Spleen (tissue), 11 donors: ENCODE data around the gene IFI16. TPM values are rescaled to one million over a fixed set of nuclear protein-coding genes. Genes with fewer than 3 reads are reported as not detected.
"Not testable (repeated sequence)": the region's sequence is repeated elsewhere in the genome, so short reads cannot be mapped to it uniquely, and the experiment has no call there.

Experiments
- DNase-seq: peaks from one replicate; pipeline ENCODE4 v3.0.0-alpha.2; 2020
- H3K27ac ChIP-seq, 8 donors: fragments of 200-600 bp; sonication (generic) in 7 of 8; 1 replicate in 4 of 8; 2 replicates in 4 of 8; pipeline versions ENCODE4 v1.5.0 to v1.8.0; 2016 to 2021; ENCODE audit warnings: inconsistent platforms in 4 of 8, mild to moderate bottlenecking in 4 of 8, moderate library complexity in 1 of 8
- H3K27me3 ChIP-seq, 7 donors: fragments of 200-600 bp; sonication (generic) in 6 of 7; replicated peaks in 1 of 7; 1 replicate in 4 of 7; 2 replicates in 3 of 7; pipeline versions ENCODE4 v1.5.0 to v1.8.0; 2016 to 2021; ENCODE audit warnings: inconsistent platforms in 3 of 7, mild to moderate bottlenecking in 1 of 7
- H3K36me3 ChIP-seq, 6 donors: fragments of 200-600 bp; sonication (generic) in 5 of 6; 1 replicate in 4 of 6; 2 replicates in 2 of 6; pipeline versions ENCODE4 v1.5.0 to v1.8.0; 2016 to 2021; ENCODE audit warnings: inconsistent platforms in 2 of 6
- H3K4me1 ChIP-seq, 6 donors: fragments of 200-600 bp; sonication (generic) in 5 of 6; 1 replicate in 3 of 6; 2 replicates in 3 of 6; pipeline versions ENCODE4 v1.5.0 to v1.8.0; 2016 to 2021; ENCODE audit warnings: inconsistent platforms in 3 of 6
- H3K4me3 ChIP-seq, 8 donors: fragments of 200-600 bp; sonication (generic) in 7 of 8; 1 replicate in 4 of 8; 2 replicates in 4 of 8; pipeline versions ENCODE4 v1.5.0 to v1.8.0; 2016 to 2021; ENCODE audit warnings: inconsistent platforms in 4 of 8, mild to moderate bottlenecking in 4 of 8, moderate library complexity in 2 of 8
- H3K9me3 ChIP-seq, 8 donors: fragments of 200-600 bp; sonication (generic) in 7 of 8; 1 replicate in 4 of 8; 2 replicates in 4 of 8; pipeline versions ENCODE4 v1.5.0 to v1.8.0; 2016 to 2021; ENCODE audit warnings: inconsistent platforms in 4 of 8
- CTCF ChIP-seq, 11 experiments: fragments of 200-600 bp in 7 of 11; fragments of 450-650 bp in 4 of 11; sonication (generic) in 4 of 11; IDR thresholded peaks in 8 of 11; conservative IDR thresholded peaks in 3 of 11; 1 replicate in 7 of 11; 2 replicates in 4 of 11; pipeline versions ENCODE4 v1.4.0 to v1.8.0; 2016 to 2021; ENCODE audit warnings: antibody characterized with exemption in 11 of 11, inconsistent platforms in 4 of 11, mild to moderate bottlenecking in 1 of 11
- POLR2A ChIP-seq, 3 donors: fragments of 450-650 bp; IDR thresholded peaks; one replicate each; pipeline ENCODE4 v1.5.1; 2017; ENCODE audit warnings: antibody characterized with exemption in 3 of 3, mild to moderate bottlenecking in 1 of 3
- POLR2AphosphoS5 ChIP-seq, 3 donors: sonication (generic); formaldehyde crosslinking; IDR thresholded peaks; one replicate each; pipeline ENCODE4 v1.5.1; 2017; ENCODE audit warnings: antibody characterized with exemption in 3 of 3
- WGBS, 5 donors: extraction: QIAGEN DNeasy Blood & Tissue Kit in 3 of 5; methylation state at CpG; one replicate each; pipeline versions ENCODE4 v1.1.5 to v1.1.7; 2013 to 2018; 5-methylcytosine and 5-hydroxymethylcytosine counted together
- intact Hi-C: fragments of 100-400 bp; cut with DNase I; formaldehyde crosslinking; loops from one replicate; pipeline ENCODE4 v1.15.0; 2023; ENCODE audit warnings: low total_unique reads
- polyA plus RNA-seq, 3 donors: library from polyadenylated mRNA; stranded (reverse); fragments of 200-250 nt; gene quantifications; one replicate each; pipeline ENCODE4 v1.2.1, GENCODE V29; 2013
- total RNA-seq, 7 donors: library from RNA; depleted of rRNA in 3 of 7; stranded (reverse); fragments of >200 nt in 3 of 7; fragmentation: NEBNext Ultra II Directional in 4 of 7; extraction: Animal tissue kit (Norgen Biotek cat#: 25700) in 4 of 7; gene quantifications; one replicate each; pipeline versions ENCODE4 v1.1.0 to v1.2.1, GENCODE V29; 2016 to 2021
- donor health status: healthy with polysubstance abuse.
- donor health status: DM: no; HTN: no; CAD: no; lungs with moderate emphysema.
- donor health status: DM: no; HTN: no; CAD: no.
- donor health status: Bipolar disorder and iron deficiency.
- donor health status: healthy.
- donor health status: DM: no; HTN: no; CAD: no.
- donor health status: DM: yes; HTN: yes; CAD: no.

The IFI16 gene
- total and polyA plus RNA-seq, 10 donors = 155 to 205 (median 176) TPM

- H3K4me3 ChIP-seq = no peak overlapping the region
- no peak for DNase-seq
- H3K4me1 ChIP-seq = no peaks in the 10 kb centered on the region
- no peak for TF ChIP-seq POLR2AphosphoS5 (IDR thresholded peaks at IDR 0.05)
- no peak for TF ChIP-seq CTCF (IDR thresholded peaks at IDR 0.05 in 8 of 11, conservative IDR thresholded peaks at IDR 0.05 in 3 of 11)
- TF ChIP-seq POLR2A (IDR thresholded peaks at IDR 0.05) = no peak
- H3K9me3 ChIP-seq = no peaks in the 10 kb centered on the region
- WGBS, 5 donors = 83 to 95% (median 91%) methylated on average over 3 of the region's 3 CpGs
- intact Hi-C loops = no loop called here
- H3K27me3 ChIP-seq = no peaks in the 10 kb centered on the region
- no peaks in the 10 kb centered on the region for H3K36me3 ChIP-seq
- H3K27ac ChIP-seq = no peak overlapping the region
These were observed 88.9 kb downstream of the IFI16 start for GRCh38 chr1:159098596-159098995.

GRCh38 chr1:159100589-159100988 lies 90.9 kb downstream of the IFI16 start:
- H3K36me3 ChIP-seq = no peaks in the 10 kb centered on the region
- intact Hi-C loops = no loop called here
- H3K27me3 ChIP-seq = no peaks in the 10 kb centered on the region
- DNase-seq = no peak
- no peaks in the 10 kb centered on the region for H3K4me1 ChIP-seq
- H3K4me3 ChIP-seq = no peak overlapping the region
- H3K9me3 ChIP-seq = no peaks in the 10 kb centered on the region
- TF ChIP-seq POLR2A (IDR thresholded peaks at IDR 0.05) (no peak), CTCF (IDR thresholded peaks at IDR 0.05 in 8 of 11, conservative IDR thresholded peaks at IDR 0.05 in 3 of 11) (no peak), POLR2AphosphoS5 (IDR thresholded peaks at IDR 0.05) (no peak)
- no peak overlapping the region for H3K27ac ChIP-seq
- WGBS, 5 donors = 71 to 100% (median 80%) methylated on average over 1 of the region's 1 CpG

GRCh38 chr1:159103021-159103420 lies 93.3 kb downstream of the IFI16 start:
- not testable (repeated sequence) for DNase-seq

More at GRCh38 chr1:159103021-159103420, 93.3 kb downstream of the IFI16 start:
- H3K4me3 ChIP-seq, H3K27me3 ChIP-seq, H3K4me1 ChIP-seq, intact Hi-C loops, H3K9me3 ChIP-seq, H3K36me3 ChIP-seq, H3K27ac ChIP-seq: not testable (repeated sequence)
- 68 to 87% (median 72%) methylated on average over 3 of the region's 3 CpGs for WGBS, 5 donors

Other genes with a start within 250 kb of the IFI16 start
- under 1 TPM in 2 of 7 donors, not detected in 5; 0.77 to 0.84 TPM for gene OR6N1, start 237.7 kb upstream of the IFI16 start, total RNA-seq
- gene OR6N1, start 237.7 kb upstream of the IFI16 start, polyA plus RNA-seq = under 1 TPM in 1 of 3 donors, not detected in 2; 0.10 TPM
- under 1 TPM in 1 of 7 donors, not detected in 6; 0.47 TPM for gene OR6N2, start 228.7 kb upstream of the IFI16 start, total RNA-seq
- not detected for gene OR6N2, start 228.7 kb upstream of the IFI16 start, polyA plus RNA-seq
- gene MNDA, start 178.6 kb upstream of the IFI16 start, total RNA-seq = 100 to 1,000 TPM in 5 of 7 donors, 10 to 100 TPM in 2; 49.1 to 218 (median 130) TPM
- 10 to 100 TPM in 2 of 3 donors, 1 to 10 TPM in 1; 9.3 to 40.2 (median 23.3) TPM for gene MNDA, start 178.6 kb upstream of the IFI16 start, polyA plus RNA-seq
- gene PYHIN1, start 78.4 kb upstream of the IFI16 start, total RNA-seq = 10 to 100 TPM; 17.3 to 48.2 (median 25.9) TPM
- gene PYHIN1, start 78.4 kb upstream of the IFI16 start, polyA plus RNA-seq = 1 to 10 TPM; 3.5 to 4.0 (median 3.9) TPM
- 10 to 100 TPM; 29.3 to 73.9 (median 42.6) TPM for gene AIM2, start 66.9 kb downstream of the IFI16 start, total RNA-seq
- 10 to 100 TPM; 26.2 to 57.8 (median 33.4) TPM for gene AIM2, start 66.9 kb downstream of the IFI16 start, polyA plus RNA-seq
- 1 to 10 TPM in 6 of 7 donors, under 1 TPM in 1; 0.92 to 6.8 (median 4.0) TPM for gene CADM3, start 161.7 kb downstream of the IFI16 start, total RNA-seq
- 1 to 10 TPM; 4.1 to 6.3 (median 4.5) TPM for gene CADM3, start 161.7 kb downstream of the IFI16 start, polyA plus RNA-seq
- 100 to 1,000 TPM in 5 of 7 donors, 10 to 100 TPM in 2; 76.0 to 141 (median 111) TPM for gene ACKR1, start 195.0 kb downstream of the IFI16 start, total RNA-seq
- gene ACKR1, start 195.0 kb downstream of the IFI16 start, polyA plus RNA-seq = 10 to 100 TPM; 17.6 to 68.3 (median 41.1) TPM